GM19397 (cell line): ENCODE data around the gene ADRA2C.

Source experiments
- ATAC-seq: cut with Tn5 transposase; IDR thresholded peaks from one replicate; pipeline ENCODE4 v1.9.1; 2021; ENCODE audit warnings: mild to moderate bottlenecking, moderate library complexity; ENCODE audit not compliant: unreplicated experiment

ADRA2C gene

GRCh38 chr4:3732076-3733028 is 33.8 kb upstream of the ADRA2C start:
- ATAC-seq, result no peak

- ATAC-seq, result no peak
These were observed 33.0 kb upstream of the ADRA2C start for GRCh38 chr4:3733195-3733594.

- ATAC-seq, result no peak
These were observed 31.0 kb upstream of the ADRA2C start for GRCh38 chr4:3735196-3735595.

- ATAC-seq, result no peak
These were observed 29.9 kb upstream of the ADRA2C start for GRCh38 chr4:3736290-3736689.

GRCh38 chr4:3736806-3737205 is 29.4 kb upstream of the ADRA2C start:
- no peak for ATAC-seq

- no peak for ATAC-seq
These were observed 26.6 kb upstream of the ADRA2C start for GRCh38 chr4:3739577-3739976.

- ATAC-seq, result no peak
These were observed 25.9 kb upstream of the ADRA2C start for GRCh38 chr4:3740256-3740655.

GRCh38 chr4:3741217-3742011 is 24.8 kb upstream of the ADRA2C start:
- ATAC-seq, result no peak

GRCh38 chr4:3742610-3743009 is 23.6 kb upstream of the ADRA2C start:
- ATAC-seq, result no peak

- no peak for ATAC-seq
These were observed 22.0 kb upstream of the ADRA2C start for GRCh38 chr4:3744232-3744631.

GRCh38 chr4:3744901-3745300 is 21.3 kb upstream of the ADRA2C start:
- no peak for ATAC-seq

GRCh38 chr4:3745886-3746656 is 20.1 kb upstream of the ADRA2C start:
- no peak for ATAC-seq

GRCh38 chr4:3746701-3747580 is 19.2 kb upstream of the ADRA2C start:
- no peak for ATAC-seq

- no peak for ATAC-seq
These were observed 18.6 kb upstream of the ADRA2C start for GRCh38 chr4:3747581-3747904.

GRCh38 chr4:3748136-3748898 is 17.9 kb upstream of the ADRA2C start:
- no peak for ATAC-seq

- ATAC-seq, result no peak
These were observed 17.1 kb upstream of the ADRA2C start for GRCh38 chr4:3749081-3749480.

GRCh38 chr4:3750334-3750733 is 15.9 kb upstream of the ADRA2C start:
- no peak for ATAC-seq

- ATAC-seq, result no peak
These were observed 14.2 kb upstream of the ADRA2C start for GRCh38 chr4:3752022-3752421.

GRCh38 chr4:3753726-3754412 is 12.3 kb upstream of the ADRA2C start:
- ATAC-seq, result no peak
